GM12878 (cell line): ENCODE measurements around the gene CFAP97. TPM values are rescaled to one million over a fixed set of nuclear protein-coding genes. Genes with fewer than 3 reads are reported as not detected.

Experiments used
- BCL11A ChIP-seq: IDR thresholded peaks from 2 replicates; pipeline ENCODE4 v1.6.1; 2011; ENCODE audit warnings: low read depth, low read length
- BRCA1 ChIP-seq: IDR thresholded peaks from 2 replicates; pipeline ENCODE4 v1.6.1; 2011; ENCODE audit warnings: low read depth, low read length, improper control_type of control experiment
- EP300 ChIP-seq, 2 experiments: fragments of 150-350 bp in 1 of 2; IDR thresholded peaks; 2 replicates each; pipeline ENCODE4 v1.6.1; 2011 to 2012; ENCODE audit warnings: low read depth in 2 of 2, low read length in 2 of 2, borderline replicate concordance in 1 of 2, improper control_type of control experiment in 1 of 2, inconsistent platforms in 1 of 2; ENCODE audit not compliant: control insufficient read depth in 1 of 2
- IKZF2 ChIP-seq, 2 experiments: fragments of 450-650 bp; IDR thresholded peaks; 2 replicates each; pipeline ENCODE4 v1.6.1; 2017; ENCODE audit warnings: mild to moderate bottlenecking in 2 of 2, moderate library complexity in 2 of 2
- IRF3 ChIP-seq: fragments of 450-650 bp; IDR thresholded peaks from 2 replicates; pipeline ENCODE4 v1.6.1; 2014; ENCODE audit warnings: mild to moderate bottlenecking
- IRF4 ChIP-seq: IDR thresholded peaks from 2 replicates; pipeline ENCODE4 v1.6.1; 2011; ENCODE audit warnings: low read depth, low read length
- KDM1A ChIP-seq: fragments of 200-600 bp; sonication (generic); IDR thresholded peaks from 2 replicates; pipeline ENCODE4 v1.6.1; 2016; ENCODE audit warnings: borderline replicate concordance
- KLF5 ChIP-seq: fragments of 450-650 bp; IDR thresholded peaks from 2 replicates; pipeline ENCODE4 v1.6.1; 2014; ENCODE audit warnings: mild to moderate bottlenecking; ENCODE audit not compliant: partially characterized antibody
- NFYB ChIP-seq: IDR thresholded peaks from 2 replicates; pipeline ENCODE4 v1.6.1; 2011; ENCODE audit warnings: low read depth, mild to moderate bottlenecking, low read length, improper control_type of control experiment, moderate library complexity; ENCODE audit not compliant: insufficient read depth
- POLR2AphosphoS2 ChIP-seq: IDR thresholded peaks from 2 replicates; pipeline ENCODE4 v1.6.1; 2011; ENCODE audit warnings: low read depth, mild to moderate bottlenecking, low read length, improper control_type of control experiment, moderate library complexity
- POLR2AphosphoS5 ChIP-seq: IDR thresholded peaks from 2 replicates; pipeline ENCODE4 v1.6.1; 2011; ENCODE audit warnings: mild to moderate bottlenecking, low read length, inconsistent platforms
- SMARCA5 ChIP-seq: fragments of 450-650 bp; IDR thresholded peaks from 2 replicates; pipeline ENCODE4 v1.6.1; 2017; ENCODE audit warnings: mild to moderate bottlenecking
- STAT1 ChIP-seq: fragments of 450-650 bp; conservative IDR thresholded peaks from 2 replicates; pipeline ENCODE4 v1.6.1; 2014; ENCODE audit warnings: antibody characterized with exemption, mild to moderate bottlenecking
- STAT3 ChIP-seq: IDR thresholded peaks from 2 replicates; pipeline ENCODE4 v1.6.1; 2011; ENCODE audit warnings: low read depth, low read length, improper control_type of control experiment
- YY1 ChIP-seq: IDR thresholded peaks from 2 replicates; pipeline ENCODE4 v1.6.1; 2011; ENCODE audit warnings: low read depth, mild to moderate bottlenecking, low read length
- ZNF24 ChIP-seq: fragments of 450-650 bp; IDR thresholded peaks from 2 replicates; pipeline ENCODE4 v1.6.1; 2017; ENCODE audit warnings: antibody characterized with exemption, mild to moderate bottlenecking
- polyA plus RNA-seq, 11 experiments: library from polyadenylated mRNA; depleted of rRNA in 4 of 11; unstranded in 6 of 11; stranded (reverse) in 5 of 11; fragments of >200 nt; fragmentation: Nextera tagmentation in 4 of 11; fragmentation: Illumina TruSeq in 1 of 11; extraction: Ambion mirVana in 4 of 11; extraction: Trizol in 1 of 11; gene quantifications; 1 replicate in 1 of 11; 2 replicates in 10 of 11; pipeline versions ENCODE4 v1.2.1 to v1.2.3, GENCODE V29; 2011 to 2016; ENCODE audit warnings: inconsistent platforms in 2 of 11, missing spikeins in 2 of 11, low read depth in 1 of 11
- total RNA-seq, 4 experiments: library from RNA; depleted of rRNA in 3 of 4; stranded (reverse); fragments of >200 nt in 3 of 4; fragmentation: Illumina TruSeq in 1 of 4; extraction: Trizol in 1 of 4; gene quantifications; 2 replicates each; pipeline versions ENCODE4 v1.2.1 to v1.2.3, GENCODE V29; 2013 to 2021
- TF ChIP-seq, protein P1 (sequence below): fragments of 450-650 bp; IDR thresholded peaks from 2 replicates; pipeline ENCODE4 v1.6.1; 2016; ENCODE audit warnings: mild to moderate bottlenecking, moderate library complexity, borderline replicate concordance
- TF ChIP-seq, protein P2 (sequence below): fragments of 450-650 bp; formaldehyde crosslinking; IDR thresholded peaks from 2 replicates; pipeline ENCODE4 v1.4.0; 2020; ENCODE audit warnings: mild to moderate bottlenecking, moderate library complexity
- TF ChIP-seq, protein P3 (sequence below): fragments of 450-650 bp; conservative IDR thresholded peaks from 2 replicates; pipeline ENCODE4 v1.6.1; 2017; ENCODE audit warnings: mild to moderate bottlenecking, moderate library complexity

CFAP97 gene
- total and polyA plus RNA-seq, 10 of the 15 experiments (the other 5 are each of a cell fraction or from before 2014, with no cell fraction given) = 26.4 to 62.7 (median 48.0) TPM

- TF ChIP-seq, protein P1, sequence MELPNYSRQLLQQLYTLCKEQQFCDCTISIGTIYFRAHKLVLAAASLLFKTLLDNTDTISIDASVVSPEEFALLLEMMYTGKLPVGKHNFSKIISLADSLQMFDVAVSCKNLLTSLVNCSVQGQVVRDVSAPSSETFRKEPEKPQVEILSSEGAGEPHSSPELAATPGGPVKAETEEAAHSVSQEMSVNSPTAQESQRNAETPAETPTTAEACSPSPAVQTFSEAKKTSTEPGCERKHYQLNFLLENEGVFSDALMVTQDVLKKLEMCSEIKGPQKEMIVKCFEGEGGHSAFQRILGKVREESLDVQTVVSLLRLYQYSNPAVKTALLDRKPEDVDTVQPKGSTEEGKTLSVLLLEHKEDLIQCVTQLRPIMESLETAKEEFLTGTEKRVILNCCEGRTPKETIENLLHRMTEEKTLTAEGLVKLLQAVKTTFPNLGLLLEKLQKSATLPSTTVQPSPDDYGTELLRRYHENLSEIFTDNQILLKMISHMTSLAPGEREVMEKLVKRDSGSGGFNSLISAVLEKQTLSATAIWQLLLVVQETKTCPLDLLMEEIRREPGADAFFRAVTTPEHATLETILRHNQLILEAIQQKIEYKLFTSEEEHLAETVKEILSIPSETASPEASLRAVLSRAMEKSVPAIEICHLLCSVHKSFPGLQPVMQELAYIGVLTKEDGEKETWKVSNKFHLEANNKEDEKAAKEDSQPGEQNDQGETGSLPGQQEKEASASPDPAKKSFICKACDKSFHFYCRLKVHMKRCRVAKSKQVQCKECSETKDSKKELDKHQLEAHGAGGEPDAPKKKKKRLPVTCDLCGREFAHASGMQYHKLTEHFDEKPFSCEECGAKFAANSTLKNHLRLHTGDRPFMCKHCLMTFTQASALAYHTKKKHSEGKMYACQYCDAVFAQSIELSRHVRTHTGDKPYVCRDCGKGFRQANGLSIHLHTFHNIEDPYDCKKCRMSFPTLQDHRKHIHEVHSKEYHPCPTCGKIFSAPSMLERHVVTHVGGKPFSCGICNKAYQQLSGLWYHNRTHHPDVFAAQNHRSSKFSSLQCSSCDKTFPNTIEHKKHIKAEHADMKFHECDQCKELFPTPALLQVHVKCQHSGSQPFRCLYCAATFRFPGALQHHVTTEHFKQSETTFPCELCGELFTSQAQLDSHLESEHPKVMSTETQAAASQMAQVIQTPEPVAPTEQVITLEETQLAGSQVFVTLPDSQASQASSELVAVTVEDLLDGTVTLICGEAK = no peak
- TF ChIP-seq IKZF2 (IDR thresholded peaks at IDR 0.05) (peak; percentile 64 to 68; a peak in 3 of 4 replicates), EP300 (IDR thresholded peaks at IDR 0.05; ENCODE audit: borderline replicate concordance in 1 of 2, control insufficient read depth in 1 of 2, low read depth in 2 of 2, low read length in 2 of 2) (no peak), POLR2AphosphoS5 (peak; percentile 72), SMARCA5 (no peak; the same call in none of the 2 replicates), IRF4 (no peak), ZNF24 (no peak), STAT1 (0 out of 2 replicates have a peak, but pooled peaks have one; percentile 49), IRF3 (no peak), KLF5 (no peak), YY1 (peak; percentile 32; the same call in 1 of the 2 replicates), BRCA1 (no peak), POLR2AphosphoS2 (0 out of 2 replicates have a peak, but pooled peaks have one; percentile 35), NFYB (no peak), STAT3 (no peak), BCL11A (no peak), KDM1A (no peak)
- TF ChIP-seq, protein P2, sequence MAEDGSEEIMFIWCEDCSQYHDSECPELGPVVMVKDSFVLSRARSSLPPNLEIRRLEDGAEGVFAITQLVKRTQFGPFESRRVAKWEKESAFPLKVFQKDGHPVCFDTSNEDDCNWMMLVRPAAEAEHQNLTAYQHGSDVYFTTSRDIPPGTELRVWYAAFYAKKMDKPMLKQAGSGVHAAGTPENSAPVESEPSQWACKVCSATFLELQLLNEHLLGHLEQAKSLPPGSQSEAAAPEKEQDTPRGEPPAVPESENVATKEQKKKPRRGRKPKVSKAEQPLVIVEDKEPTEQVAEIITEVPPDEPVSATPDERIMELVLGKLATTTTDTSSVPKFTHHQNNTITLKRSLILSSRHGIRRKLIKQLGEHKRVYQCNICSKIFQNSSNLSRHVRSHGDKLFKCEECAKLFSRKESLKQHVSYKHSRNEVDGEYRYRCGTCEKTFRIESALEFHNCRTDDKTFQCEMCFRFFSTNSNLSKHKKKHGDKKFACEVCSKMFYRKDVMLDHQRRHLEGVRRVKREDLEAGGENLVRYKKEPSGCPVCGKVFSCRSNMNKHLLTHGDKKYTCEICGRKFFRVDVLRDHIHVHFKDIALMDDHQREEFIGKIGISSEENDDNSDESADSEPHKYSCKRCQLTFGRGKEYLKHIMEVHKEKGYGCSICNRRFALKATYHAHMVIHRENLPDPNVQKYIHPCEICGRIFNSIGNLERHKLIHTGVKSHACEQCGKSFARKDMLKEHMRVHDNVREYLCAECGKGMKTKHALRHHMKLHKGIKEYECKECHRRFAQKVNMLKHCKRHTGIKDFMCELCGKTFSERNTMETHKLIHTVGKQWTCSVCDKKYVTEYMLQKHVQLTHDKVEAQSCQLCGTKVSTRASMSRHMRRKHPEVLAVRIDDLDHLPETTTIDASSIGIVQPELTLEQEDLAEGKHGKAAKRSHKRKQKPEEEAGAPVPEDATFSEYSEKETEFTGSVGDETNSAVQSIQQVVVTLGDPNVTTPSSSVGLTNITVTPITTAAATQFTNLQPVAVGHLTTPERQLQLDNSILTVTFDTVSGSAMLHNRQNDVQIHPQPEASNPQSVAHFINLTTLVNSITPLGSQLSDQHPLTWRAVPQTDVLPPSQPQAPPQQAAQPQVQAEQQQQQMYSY (CRISPR knock-in tag) = no peak
- TF ChIP-seq, protein P3, sequence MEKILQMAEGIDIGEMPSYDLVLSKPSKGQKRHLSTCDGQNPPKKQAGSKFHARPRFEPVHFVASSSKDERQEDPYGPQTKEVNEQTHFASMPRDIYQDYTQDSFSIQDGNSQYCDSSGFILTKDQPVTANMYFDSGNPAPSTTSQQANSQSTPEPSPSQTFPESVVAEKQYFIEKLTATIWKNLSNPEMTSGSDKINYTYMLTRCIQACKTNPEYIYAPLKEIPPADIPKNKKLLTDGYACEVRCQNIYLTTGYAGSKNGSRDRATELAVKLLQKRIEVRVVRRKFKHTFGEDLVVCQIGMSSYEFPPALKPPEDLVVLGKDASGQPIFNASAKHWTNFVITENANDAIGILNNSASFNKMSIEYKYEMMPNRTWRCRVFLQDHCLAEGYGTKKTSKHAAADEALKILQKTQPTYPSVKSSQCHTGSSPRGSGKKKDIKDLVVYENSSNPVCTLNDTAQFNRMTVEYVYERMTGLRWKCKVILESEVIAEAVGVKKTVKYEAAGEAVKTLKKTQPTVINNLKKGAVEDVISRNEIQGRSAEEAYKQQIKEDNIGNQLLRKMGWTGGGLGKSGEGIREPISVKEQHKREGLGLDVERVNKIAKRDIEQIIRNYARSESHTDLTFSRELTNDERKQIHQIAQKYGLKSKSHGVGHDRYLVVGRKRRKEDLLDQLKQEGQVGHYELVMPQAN = peak; percentile 89
Observed at GRCh38 chr4:185209031-185209851, 5.4 kb upstream of the CFAP97 start, which contains the start of gene SNX25 (continued).
